ENCODE measurements around the gene MRNIP.

The MRNIP gene

GRCh38 chr5:179889885-179890284 is 31.3 kb upstream of the MRNIP start (continued):
- TF ChIP-seq, protein P1, sequence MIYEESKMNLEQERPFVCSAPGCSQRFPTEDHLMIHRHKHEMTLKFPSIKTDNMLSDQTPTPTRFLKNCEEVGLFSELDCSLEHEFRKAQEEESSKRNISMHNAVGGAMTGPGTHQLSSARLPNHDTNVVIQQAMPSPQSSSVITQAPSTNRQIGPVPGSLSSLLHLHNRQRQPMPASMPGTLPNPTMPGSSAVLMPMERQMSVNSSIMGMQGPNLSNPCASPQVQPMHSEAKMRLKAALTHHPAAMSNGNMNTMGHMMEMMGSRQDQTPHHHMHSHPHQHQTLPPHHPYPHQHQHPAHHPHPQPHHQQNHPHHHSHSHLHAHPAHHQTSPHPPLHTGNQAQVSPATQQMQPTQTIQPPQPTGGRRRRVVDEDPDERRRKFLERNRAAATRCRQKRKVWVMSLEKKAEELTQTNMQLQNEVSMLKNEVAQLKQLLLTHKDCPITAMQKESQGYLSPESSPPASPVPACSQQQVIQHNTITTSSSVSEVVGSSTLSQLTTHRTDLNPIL (CRISPR knock-in tag; IDR thresholded peaks at IDR 0.05; ENCODE audit: low read depth), result no peak
- TF ChIP-seq ZNF70 (CRISPR knock-in tag; IDR thresholded peaks at IDR 0.05), result no peak
- TF ChIP-seq, protein P2, sequence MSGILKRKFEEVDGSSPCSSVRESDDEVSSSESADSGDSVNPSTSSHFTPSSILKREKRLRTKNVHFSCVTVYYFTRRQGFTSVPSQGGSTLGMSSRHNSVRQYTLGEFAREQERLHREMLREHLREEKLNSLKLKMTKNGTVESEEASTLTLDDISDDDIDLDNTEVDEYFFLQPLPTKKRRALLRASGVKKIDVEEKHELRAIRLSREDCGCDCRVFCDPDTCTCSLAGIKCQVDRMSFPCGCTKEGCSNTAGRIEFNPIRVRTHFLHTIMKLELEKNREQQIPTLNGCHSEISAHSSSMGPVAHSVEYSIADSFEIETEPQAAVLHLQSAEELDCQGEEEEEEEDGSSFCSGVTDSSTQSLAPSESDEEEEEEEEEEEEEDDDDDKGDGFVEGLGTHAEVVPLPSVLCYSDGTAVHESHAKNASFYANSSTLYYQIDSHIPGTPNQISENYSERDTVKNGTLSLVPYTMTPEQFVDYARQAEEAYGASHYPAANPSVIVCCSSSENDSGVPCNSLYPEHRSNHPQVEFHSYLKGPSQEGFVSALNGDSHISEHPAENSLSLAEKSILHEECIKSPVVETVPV (CRISPR knock-in tag; IDR thresholded peaks at IDR 0.05), result no peak
- no peak for TF ChIP-seq OSR1 (CRISPR knock-in tag; IDR thresholded peaks at IDR 0.05)

DNA sequence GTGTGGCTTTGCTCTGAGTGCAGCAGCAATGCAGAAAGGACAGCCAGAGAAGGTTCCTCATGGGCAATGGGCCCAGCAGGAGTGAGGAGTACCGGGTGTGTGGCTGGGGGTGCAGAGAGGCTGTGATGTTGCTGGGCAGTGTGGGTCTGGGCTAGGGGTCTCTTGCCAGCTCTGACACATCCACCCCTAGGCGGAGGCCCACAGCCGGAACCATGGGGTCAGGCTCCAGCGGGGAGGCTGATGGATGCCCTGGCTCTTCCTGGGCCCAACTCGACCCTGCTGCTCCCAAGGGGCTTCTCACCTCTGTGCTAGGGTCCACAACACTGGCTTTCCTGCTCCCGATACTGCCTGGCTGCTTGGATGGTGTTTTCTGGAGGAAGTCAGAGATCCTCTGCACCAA is 29.2 kb upstream of the MRNIP start:
- no peak for ATAC-seq
- no peak for TF ChIP-seq ESRRG (CRISPR knock-in tag; IDR thresholded peaks at IDR 0.05)
- TF ChIP-seq ZNF70 (CRISPR knock-in tag; IDR thresholded peaks at IDR 0.05), result no peak
- TF ChIP-seq, protein P1 (CRISPR knock-in tag; IDR thresholded peaks at IDR 0.05; ENCODE audit: low read depth), result no peak
- no peak for TF ChIP-seq PPARA (CRISPR knock-in tag; IDR thresholded peaks at IDR 0.05; ENCODE audit: borderline replicate concordance)
- no peak for TF ChIP-seq ZC3H10 (CRISPR knock-in tag; IDR thresholded peaks at IDR 0.05)
- TF ChIP-seq, protein P2 (CRISPR knock-in tag; IDR thresholded peaks at IDR 0.05), result no peak
- TF ChIP-seq, protein P3, sequence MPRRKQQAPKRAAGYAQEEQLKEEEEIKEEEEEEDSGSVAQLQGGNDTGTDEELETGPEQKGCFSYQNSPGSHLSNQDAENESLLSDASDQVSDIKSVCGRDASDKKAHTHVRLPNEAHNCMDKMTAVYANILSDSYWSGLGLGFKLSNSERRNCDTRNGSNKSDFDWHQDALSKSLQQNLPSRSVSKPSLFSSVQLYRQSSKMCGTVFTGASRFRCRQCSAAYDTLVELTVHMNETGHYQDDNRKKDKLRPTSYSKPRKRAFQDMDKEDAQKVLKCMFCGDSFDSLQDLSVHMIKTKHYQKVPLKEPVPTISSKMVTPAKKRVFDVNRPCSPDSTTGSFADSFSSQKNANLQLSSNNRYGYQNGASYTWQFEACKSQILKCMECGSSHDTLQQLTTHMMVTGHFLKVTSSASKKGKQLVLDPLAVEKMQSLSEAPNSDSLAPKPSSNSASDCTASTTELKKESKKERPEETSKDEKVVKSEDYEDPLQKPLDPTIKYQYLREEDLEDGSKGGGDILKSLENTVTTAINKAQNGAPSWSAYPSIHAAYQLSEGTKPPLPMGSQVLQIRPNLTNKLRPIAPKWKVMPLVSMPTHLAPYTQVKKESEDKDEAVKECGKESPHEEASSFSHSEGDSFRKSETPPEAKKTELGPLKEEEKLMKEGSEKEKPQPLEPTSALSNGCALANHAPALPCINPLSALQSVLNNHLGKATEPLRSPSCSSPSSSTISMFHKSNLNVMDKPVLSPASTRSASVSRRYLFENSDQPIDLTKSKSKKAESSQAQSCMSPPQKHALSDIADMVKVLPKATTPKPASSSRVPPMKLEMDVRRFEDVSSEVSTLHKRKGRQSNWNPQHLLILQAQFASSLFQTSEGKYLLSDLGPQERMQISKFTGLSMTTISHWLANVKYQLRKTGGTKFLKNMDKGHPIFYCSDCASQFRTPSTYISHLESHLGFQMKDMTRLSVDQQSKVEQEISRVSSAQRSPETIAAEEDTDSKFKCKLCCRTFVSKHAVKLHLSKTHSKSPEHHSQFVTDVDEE (CRISPR knock-in tag; IDR thresholded peaks at IDR 0.05), result no peak
- TF ChIP-seq CSDC2 (CRISPR knock-in tag; IDR thresholded peaks at IDR 0.05), result no peak
- TF ChIP-seq OSR1 (CRISPR knock-in tag; IDR thresholded peaks at IDR 0.05), result no peak
- TF ChIP-seq RARB (CRISPR knock-in tag; IDR thresholded peaks at IDR 0.05), result no peak
- no peak for TF ChIP-seq TCF4 (CRISPR knock-in tag; IDR thresholded peaks at IDR 0.05; ENCODE audit: borderline replicate concordance)
- TF ChIP-seq ZNF565 (CRISPR knock-in tag; conservative IDR thresholded peaks at IDR 0.05; ENCODE audit: low read depth), result no peak
- no peak for TF ChIP-seq ISL1 (CRISPR knock-in tag; IDR thresholded peaks at IDR 0.05)
- TF ChIP-seq TOX (CRISPR knock-in tag; IDR thresholded peaks at IDR 0.05; ENCODE audit: borderline replicate concordance), result no peak
- TF ChIP-seq ZFP30 (CRISPR knock-in tag; IDR thresholded peaks at IDR 0.05), result no peak
- TF ChIP-seq, protein P4, sequence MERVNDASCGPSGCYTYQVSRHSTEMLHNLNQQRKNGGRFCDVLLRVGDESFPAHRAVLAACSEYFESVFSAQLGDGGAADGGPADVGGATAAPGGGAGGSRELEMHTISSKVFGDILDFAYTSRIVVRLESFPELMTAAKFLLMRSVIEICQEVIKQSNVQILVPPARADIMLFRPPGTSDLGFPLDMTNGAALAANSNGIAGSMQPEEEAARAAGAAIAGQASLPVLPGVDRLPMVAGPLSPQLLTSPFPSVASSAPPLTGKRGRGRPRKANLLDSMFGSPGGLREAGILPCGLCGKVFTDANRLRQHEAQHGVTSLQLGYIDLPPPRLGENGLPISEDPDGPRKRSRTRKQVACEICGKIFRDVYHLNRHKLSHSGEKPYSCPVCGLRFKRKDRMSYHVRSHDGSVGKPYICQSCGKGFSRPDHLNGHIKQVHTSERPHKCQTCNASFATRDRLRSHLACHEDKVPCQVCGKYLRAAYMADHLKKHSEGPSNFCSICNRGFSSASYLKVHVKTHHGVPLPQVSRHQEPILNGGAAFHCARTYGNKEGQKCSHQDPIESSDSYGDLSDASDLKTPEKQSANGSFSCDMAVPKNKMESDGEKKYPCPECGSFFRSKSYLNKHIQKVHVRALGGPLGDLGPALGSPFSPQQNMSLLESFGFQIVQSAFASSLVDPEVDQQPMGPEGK (CRISPR knock-in tag; IDR thresholded peaks at IDR 0.05; ENCODE audit: borderline replicate concordance), result no peak

GRCh38 chr5:179887095-179887494 is 28.5 kb upstream of the MRNIP start:
- no peak for TF ChIP-seq CSDC2 (CRISPR knock-in tag; IDR thresholded peaks at IDR 0.05)
- no peak for TF ChIP-seq TCF4 (CRISPR knock-in tag; IDR thresholded peaks at IDR 0.05; ENCODE audit: borderline replicate concordance)
- no peak for TF ChIP-seq ARNTL (CRISPR knock-in tag; IDR thresholded peaks at IDR 0.05; ENCODE audit: borderline replicate concordance, low read depth)
- TF ChIP-seq, protein P5, sequence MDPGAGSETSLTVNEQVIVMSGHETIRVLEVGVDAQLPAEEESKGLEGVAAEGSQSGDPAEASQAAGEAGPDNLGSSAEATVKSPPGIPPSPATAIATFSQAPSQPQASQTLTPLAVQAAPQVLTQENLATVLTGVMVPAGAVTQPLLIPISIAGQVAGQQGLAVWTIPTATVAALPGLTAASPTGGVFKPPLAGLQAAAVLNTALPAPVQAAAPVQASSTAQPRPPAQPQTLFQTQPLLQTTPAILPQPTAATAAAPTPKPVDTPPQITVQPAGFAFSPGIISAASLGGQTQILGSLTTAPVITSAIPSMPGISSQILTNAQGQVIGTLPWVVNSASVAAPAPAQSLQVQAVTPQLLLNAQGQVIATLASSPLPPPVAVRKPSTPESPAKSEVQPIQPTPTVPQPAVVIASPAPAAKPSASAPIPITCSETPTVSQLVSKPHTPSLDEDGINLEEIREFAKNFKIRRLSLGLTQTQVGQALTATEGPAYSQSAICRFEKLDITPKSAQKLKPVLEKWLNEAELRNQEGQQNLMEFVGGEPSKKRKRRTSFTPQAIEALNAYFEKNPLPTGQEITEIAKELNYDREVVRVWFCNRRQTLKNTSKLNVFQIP (CRISPR knock-in tag; IDR thresholded peaks at IDR 0.05; ENCODE audit: borderline replicate concordance, low read depth), result no peak
- TF ChIP-seq ZNF8 (CRISPR knock-in tag; IDR thresholded peaks at IDR 0.05), result no peak
- no peak for TF ChIP-seq ZC3H10 (CRISPR knock-in tag; IDR thresholded peaks at IDR 0.05)
- no peak for TF ChIP-seq GLIS3 (CRISPR knock-in tag; IDR thresholded peaks at IDR 0.05)
- ATAC-seq, result no peak
